Activated naive CD8-positive, alpha-beta T cell treated with anti-CD3 and anti-CD28 coated beads for 36 hours (primary cell): ENCODE measurements around the gene LDLRAD1. TPM values are rescaled to one million over a fixed set of nuclear protein-coding genes. Genes with fewer than 3 reads are reported as not detected.

ENCODE experiments used
- total RNA-seq, 2 experiments: library from RNA; stranded (reverse); gene quantifications; one replicate each; pipeline ENCODE4 v1.2.3, GENCODE V29; 2021

LDLRAD1 gene
- total RNA-seq, 2 experiments from 2014 or later = not detected

Other genes with a start within 250 kb of the LDLRAD1 start
- 10 to 100 TPM; 44.2 to 50.4 TPM for gene NDC1, start 179.9 kb downstream of the LDLRAD1 start, total RNA-seq
- gene YIPF1, start 128.4 kb downstream of the LDLRAD1 start, total RNA-seq = 10 to 100 TPM; 14.5 to 16.5 TPM
- not detected for gene DIO1, start 124.0 kb downstream of the LDLRAD1 start, total RNA-seq
- gene IFT25, start 72.5 kb downstream of the LDLRAD1 start, total RNA-seq = 10 to 100 TPM; 53.2 to 59.1 TPM
- gene LRRC42, start 71.8 kb downstream of the LDLRAD1 start, total RNA-seq = 10 to 100 TPM; 29.0 to 30.1 TPM
- gene TMEM59, start 35.0 kb upstream of the LDLRAD1 start, total RNA-seq = 10 to 100 TPM; 89.4 to 97.7 TPM
- 1 to 10 TPM; 7.7 to 8.3 TPM for gene TCEANC2, start 35.4 kb upstream of the LDLRAD1 start, total RNA-seq
- not detected for gene CDCP2, start 134.8 kb upstream of the LDLRAD1 start, total RNA-seq
- 10 to 100 TPM in 1 of 2 experiments, 1 to 10 TPM in 1; 9.1 to 10.6 TPM for gene CYB5RL, start 181.8 kb upstream of the LDLRAD1 start, total RNA-seq
- gene MRPL37, start 182.0 kb upstream of the LDLRAD1 start, total RNA-seq = 100 to 1,000 TPM; 206 to 216 TPM